Activated CD8-positive, alpha-beta T cell treated with anti-CD3 and anti-CD28 coated beads for 36 hours (primary cell): ENCODE results near the gene NAA20. TPM values are rescaled to one million over a fixed set of nuclear protein-coding genes. Genes with fewer than 3 reads are reported as not detected.

Source experiments
- ATAC-seq: fragments of 200-7000 bp; cut with Tn5 transposase; one replicate; pipeline ENCODE4 v1.10.0; 2021; ENCODE audit warnings: mild to moderate bottlenecking, moderate library complexity
- CTCF ChIA-PET: fragments of 350-600 bp; sonication (Branson Sonifier 250); formaldehyde crosslinking; loops from one replicate; lab custom pipeline; 2021; ENCODE audit warnings: antibody characterized with exemption; lab: Charles Lee
- POLR2A ChIA-PET: fragments of 350-600 bp; sonication (Branson Sonifier 250); formaldehyde crosslinking; loops from one replicate; lab custom pipeline; 2021; ENCODE audit warnings: antibody characterized with exemption; lab: Charles Lee
- DNase-seq: peaks from one replicate; pipeline ENCODE4 v3.0.0-alpha.2; 2020
- H3K27ac Mint-ChIP-seq: one replicate; pipeline ENCODE4 v1.8.0; 2021; ENCODE audit warnings: mild to moderate bottlenecking, mixed read lengths
- H3K27me3 Mint-ChIP-seq: one replicate; pipeline ENCODE4 v1.8.0; 2021; ENCODE audit warnings: mixed read lengths
- H3K36me3 Mint-ChIP-seq: one replicate; pipeline ENCODE4 v1.8.0; 2021; ENCODE audit warnings: low read depth, mixed read lengths
- H3K4me1 Mint-ChIP-seq: one replicate; pipeline ENCODE4 v1.8.0; 2021; ENCODE audit warnings: low read depth, mixed read lengths
- H3K4me3 Mint-ChIP-seq: one replicate; pipeline ENCODE4 v1.8.0; 2021; ENCODE audit warnings: mild to moderate bottlenecking, moderate library complexity, mixed read lengths
- H3K9me3 Mint-ChIP-seq: one replicate; pipeline ENCODE4 v1.8.0; 2021; ENCODE audit warnings: mixed read lengths
- intact Hi-C: fragments of 100-400 bp; cut with micrococcal nuclease; formaldehyde crosslinking; loops from one replicate; pipeline ENCODE4 v1.10.0; 2022
- total RNA-seq, 2 experiments: library from RNA; stranded (reverse); gene quantifications; one replicate each; pipeline ENCODE4 v1.2.3, GENCODE V29; 2021
- TF ChIP-seq, protein P1 (sequence below): fragments of 200-600 bp; IDR thresholded peaks from one replicate; pipeline ENCODE4 v1.8.0; 2022; ENCODE audit warnings: antibody characterized with exemption, mild to moderate bottlenecking

NAA20 gene
- total RNA-seq, 2 experiments from 2014 or later = 99.8 to 100 TPM

DNA sequence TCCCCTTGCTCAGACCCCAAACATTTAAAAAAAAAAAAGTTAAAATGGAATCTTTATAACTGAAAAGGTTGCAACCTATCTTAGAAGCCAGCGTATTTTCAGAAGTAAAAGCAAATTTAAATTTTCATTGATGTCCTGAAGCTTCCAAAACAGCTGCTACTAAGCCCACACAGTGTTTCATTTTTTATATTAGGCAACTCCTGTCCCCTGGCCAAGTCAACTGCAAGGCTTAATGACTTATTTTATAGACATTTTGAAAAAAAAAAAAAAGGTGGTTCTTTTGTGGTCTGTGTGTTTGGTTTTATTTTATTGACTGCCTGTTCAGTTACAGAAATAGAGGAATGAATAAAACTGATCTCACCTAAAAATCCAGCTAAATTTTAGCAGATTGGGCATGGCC, 48.2 kb downstream of the NAA20 start:
- ChIA-PET POLR2A (no interaction called here), CTCF (no interaction called here)
- no peak for ATAC-seq
- H3K36me3 Mint-ChIP-seq = no peaks in the 10 kb centered on the region
- TF ChIP-seq, protein P1, sequence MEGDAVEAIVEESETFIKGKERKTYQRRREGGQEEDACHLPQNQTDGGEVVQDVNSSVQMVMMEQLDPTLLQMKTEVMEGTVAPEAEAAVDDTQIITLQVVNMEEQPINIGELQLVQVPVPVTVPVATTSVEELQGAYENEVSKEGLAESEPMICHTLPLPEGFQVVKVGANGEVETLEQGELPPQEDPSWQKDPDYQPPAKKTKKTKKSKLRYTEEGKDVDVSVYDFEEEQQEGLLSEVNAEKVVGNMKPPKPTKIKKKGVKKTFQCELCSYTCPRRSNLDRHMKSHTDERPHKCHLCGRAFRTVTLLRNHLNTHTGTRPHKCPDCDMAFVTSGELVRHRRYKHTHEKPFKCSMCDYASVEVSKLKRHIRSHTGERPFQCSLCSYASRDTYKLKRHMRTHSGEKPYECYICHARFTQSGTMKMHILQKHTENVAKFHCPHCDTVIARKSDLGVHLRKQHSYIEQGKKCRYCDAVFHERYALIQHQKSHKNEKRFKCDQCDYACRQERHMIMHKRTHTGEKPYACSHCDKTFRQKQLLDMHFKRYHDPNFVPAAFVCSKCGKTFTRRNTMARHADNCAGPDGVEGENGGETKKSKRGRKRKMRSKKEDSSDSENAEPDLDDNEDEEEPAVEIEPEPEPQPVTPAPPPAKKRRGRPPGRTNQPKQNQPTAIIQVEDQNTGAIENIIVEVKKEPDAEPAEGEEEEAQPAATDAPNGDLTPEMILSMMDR = no peak
- no peak overlapping the region for H3K4me3 Mint-ChIP-seq
- no peak for DNase-seq
- intact Hi-C loops = no loop called here
- no peak overlapping the region for H3K27ac Mint-ChIP-seq
- H3K4me1 Mint-ChIP-seq = no peaks in the 10 kb centered on the region
- H3K9me3 Mint-ChIP-seq = no peaks in the 10 kb centered on the region
- peaks cover 7% of the 10 kb centered on the region for H3K27me3 Mint-ChIP-seq

DNA sequence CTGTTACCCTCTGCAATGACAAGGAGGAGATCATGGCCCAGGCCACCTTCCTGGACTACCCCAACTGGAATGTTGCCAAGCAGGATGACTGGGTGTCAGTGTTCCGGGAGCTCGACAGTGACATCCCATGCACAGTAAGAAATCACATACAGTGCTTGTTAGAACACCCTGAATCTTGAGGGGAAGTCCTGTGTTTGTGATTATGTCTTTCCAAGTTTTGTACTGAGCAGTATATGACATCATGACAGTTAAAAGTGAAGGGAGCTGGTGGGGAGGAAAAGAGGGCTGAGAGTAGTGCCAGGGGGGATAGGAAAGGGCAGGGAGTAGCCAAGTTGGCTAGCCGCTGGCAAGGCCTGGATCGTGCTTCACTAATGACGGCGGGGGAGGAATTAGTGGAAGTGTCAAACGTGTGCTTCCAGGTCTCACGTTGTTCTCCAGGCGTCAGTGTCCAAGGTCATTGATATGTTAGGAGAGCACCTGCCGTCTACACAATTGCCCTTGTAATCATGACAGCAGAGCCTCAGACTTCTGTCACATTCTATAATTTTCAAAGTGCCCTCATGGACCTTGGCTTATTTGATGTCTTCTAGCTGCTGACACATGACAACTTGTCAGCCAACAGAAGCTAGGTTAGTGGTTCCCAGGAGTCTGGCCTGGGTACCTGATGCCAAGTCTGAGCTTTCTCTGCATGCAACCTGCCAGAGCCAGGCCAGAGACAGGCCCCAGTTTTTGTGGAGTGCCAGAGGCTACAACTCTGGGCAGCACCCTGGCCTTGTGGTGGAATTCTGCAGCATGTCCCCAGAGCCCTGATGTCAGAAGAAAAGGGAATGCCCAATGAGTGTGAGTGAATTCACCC, 53.9 kb downstream of the NAA20 start:
- DNase-seq (no peak), ATAC-seq (no peak)
- H3K36me3 Mint-ChIP-seq = no peaks in the 10 kb centered on the region
- no peaks in the 10 kb centered on the region for H3K4me1 Mint-ChIP-seq
- H3K27me3 Mint-ChIP-seq = peaks cover 5% of the 10 kb centered on the region
- intact Hi-C loops = no loop called here
- no peak overlapping the region for H3K4me3 Mint-ChIP-seq
- ChIA-PET POLR2A (no interaction called here), CTCF (interaction anchor here (1.0 to 1.2 kb wide), 2 partner anchors 12 to 166 kb away, joined by 3 to 4 read pairs; no protein-coding TSS in a partner anchor)
- no peak overlapping the region for H3K27ac Mint-ChIP-seq
- TF ChIP-seq, protein P1 = no peak
- no peaks in the 10 kb centered on the region for H3K9me3 Mint-ChIP-seq

DNA sequence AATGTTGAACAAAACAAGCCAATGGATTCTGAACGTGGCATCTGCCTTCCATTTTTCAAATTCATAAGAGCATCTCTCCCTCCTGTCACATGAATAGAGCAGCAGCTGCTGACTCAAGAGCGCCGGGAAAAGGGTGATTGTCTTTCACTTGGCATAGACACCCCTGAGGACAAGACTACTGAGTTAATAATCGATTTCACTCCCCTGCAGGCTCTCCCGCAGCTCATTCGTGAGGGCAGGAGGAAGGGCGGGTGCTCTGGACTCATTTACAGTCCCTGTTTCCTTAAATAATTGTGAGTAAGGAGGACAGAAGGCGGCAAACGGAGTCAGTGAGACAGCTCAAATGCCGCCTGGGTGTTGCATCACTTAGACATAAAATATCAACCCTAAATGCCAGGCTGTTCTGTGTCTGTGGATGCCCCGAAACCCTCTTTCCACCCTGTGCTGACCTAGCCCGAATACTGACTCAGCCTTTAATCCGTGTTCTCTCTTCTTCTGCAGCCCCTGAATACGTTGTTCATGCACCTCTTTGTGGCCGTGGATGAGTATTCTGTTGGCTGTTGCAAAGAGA, 56.7 kb downstream of the NAA20 start:
- DNase-seq (no peak), ATAC-seq (no peak)
- H3K9me3 Mint-ChIP-seq = no peaks in the 10 kb centered on the region
- H3K27ac Mint-ChIP-seq = no peak overlapping the region
- no peaks in the 10 kb centered on the region for H3K4me1 Mint-ChIP-seq
- H3K36me3 Mint-ChIP-seq = no peaks in the 10 kb centered on the region
- POLR2A ChIA-PET = no interaction called here
- intact Hi-C loops = no loop called here
- H3K4me3 Mint-ChIP-seq = no peak overlapping the region
- peaks cover 5% of the 10 kb centered on the region for H3K27me3 Mint-ChIP-seq
- TF ChIP-seq, protein P1 = no peak
- CTCF ChIA-PET = interaction anchor here (1.4 kb wide), 1 partner anchor 10 kb away, joined by 6 read pairs; no protein-coding TSS in a partner anchor

DNA sequence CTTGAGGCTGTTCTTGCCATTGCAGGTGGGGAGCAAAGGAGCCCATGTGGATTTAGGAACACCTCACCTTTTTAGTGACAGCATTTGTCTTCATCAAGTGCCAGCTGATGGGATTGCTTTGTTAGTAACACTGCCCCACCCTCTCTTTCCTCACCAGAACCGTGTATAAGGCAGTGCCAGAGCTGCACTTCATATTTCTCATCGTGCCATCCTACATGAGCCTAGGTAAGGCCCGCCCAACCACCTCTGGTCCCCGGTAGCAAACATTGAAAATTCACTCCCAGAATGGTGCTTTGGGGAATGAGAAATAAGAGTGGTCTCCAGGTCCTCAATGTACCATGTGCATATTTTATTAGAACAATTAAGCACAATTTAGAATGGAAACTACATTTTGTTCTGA, 57.9 kb downstream of the NAA20 start:
- Mint-ChIP-seq H3K4me1 (no peaks in the 10 kb centered on the region), H3K4me3 (no peak overlapping the region), H3K27ac (no peak overlapping the region), H3K36me3 (no peaks in the 10 kb centered on the region), H3K9me3 (no peaks in the 10 kb centered on the region), H3K27me3 (peaks cover 7% of the 10 kb centered on the region)
- TF ChIP-seq, protein P1 = no peak
- DNase-seq = no peak
- ChIA-PET CTCF (interaction anchor here (2.0 kb wide), 1 partner anchor 162 kb away, joined by 7 read pairs; no protein-coding TSS in a partner anchor), POLR2A (no interaction called here)
- no peak for ATAC-seq
- intact Hi-C loops = no loop called here
